Glomerular endothelial cell (primary cell): ENCODE data around the gene TELO2. TPM values are rescaled to one million over a fixed set of nuclear protein-coding genes. Genes with fewer than 3 reads are reported as not detected.

ENCODE experiments used
- DNase-seq: peaks from one replicate; pipeline ENCODE4 v3.0.0-alpha.2; 2011; ENCODE audit warnings: low read depth, low spot score; ENCODE audit errors: extremely low read depth
- total RNA-seq: library from RNA; depleted of rRNA; stranded (reverse); fragments of >200 nt; gene quantifications from 2 replicates; pipeline ENCODE4 v1.2.3, GENCODE V29; 2015

The TELO2 gene
- total RNA-seq, 1 donor from 2014 or later = 26.4 TPM

- peak; percentile 25 for DNase-seq
Measured at GRCh38 chr16:1548727-1549126, 55.6 kb downstream of the TELO2 start.

GRCh38 chr16:1550069-1550468 lies 56.9 kb downstream of the TELO2 start:
- DNase-seq = no peak

GRCh38 chr16:1550696-1551095 lies 57.5 kb downstream of the TELO2 start:
- DNase-seq = no peak

- no peak for DNase-seq
Measured at GRCh38 chr16:1551166-1551565, 58.0 kb downstream of the TELO2 start.

- no peak for DNase-seq
Measured at GRCh38 chr16:1552129-1552528, 59.0 kb downstream of the TELO2 start.

GRCh38 chr16:1553946-1554825 lies 61.0 kb downstream of the TELO2 start:
- DNase-seq = no peak

- DNase-seq = no peak
Measured at GRCh38 chr16:1554826-1555445, 61.8 kb downstream of the TELO2 start.

- no peak for DNase-seq
Measured at GRCh38 chr16:1556254-1556653, 63.1 kb downstream of the TELO2 start.

GRCh38 chr16:1557074-1557473 lies 63.9 kb downstream of the TELO2 start:
- no peak for DNase-seq

- DNase-seq = no peak
Measured at GRCh38 chr16:1557576-1557975, 64.4 kb downstream of the TELO2 start.

- no peak for DNase-seq
Measured at GRCh38 chr16:1559446-1559975, 66.4 kb downstream of the TELO2 start.

Other genes starting within 250 kb of the TELO2 start
- gene TPSD1, start 237.3 kb upstream of the TELO2 start, total RNA-seq = not detected in 2 replicates
- gene UBE2I, start 183.7 kb upstream of the TELO2 start, total RNA-seq = 94.8 and 116 TPM in 2 replicates
- 1.1 TPM in 2 replicates for gene BAIAP3, start 159.7 kb upstream of the TELO2 start, total RNA-seq
- gene TSR3, start 141.5 kb upstream of the TELO2 start, total RNA-seq = 102 and 119 TPM in 2 replicates
- gene GNPTG, start 141.4 kb upstream of the TELO2 start, total RNA-seq = 72.5 and 96.8 TPM in 2 replicates
- 16.7 and 27.3 TPM in 2 replicates for gene UNKL, start 78.7 kb upstream of the TELO2 start, total RNA-seq
- gene UQCC4, start 72.6 kb upstream of the TELO2 start, total RNA-seq = 9.4 and 18.7 TPM in 2 replicates
- not detected in 2 replicates for gene PERCC1, start 62.3 kb upstream of the TELO2 start, total RNA-seq
- 0.58 TPM in 1 of 2 replicates, not detected in the other for gene CCDC154, start 48.8 kb upstream of the TELO2 start, total RNA-seq
- gene CLCN7, start 18.3 kb upstream of the TELO2 start, total RNA-seq = 75.9 and 100 TPM in 2 replicates
- 0.18 TPM in 1 of 2 replicates, not detected in the other for gene PTX4, start 4.4 kb upstream of the TELO2 start, total RNA-seq
- gene TMEM204, start 40.3 kb downstream of the TELO2 start, total RNA-seq = 20.4 and 34.2 TPM in 2 replicates
- 15.8 and 17.7 TPM in 2 replicates for gene IFT140, start 118.7 kb downstream of the TELO2 start, total RNA-seq
- gene CRAMP1, start 119.0 kb downstream of the TELO2 start, total RNA-seq = 11.8 and 18.4 TPM in 2 replicates
- 76.3 and 125 TPM in 2 replicates for gene JPT2, start 184.9 kb downstream of the TELO2 start, total RNA-seq
- 47.0 and 75.6 TPM in 2 replicates for gene MAPK8IP3, start 212.8 kb downstream of the TELO2 start, total RNA-seq